ENCODE data around the gene ZFYVE27. TPM values are rescaled to one million over a fixed set of nuclear protein-coding genes. Genes with fewer than 3 reads are reported as not detected.
A peak's percentile ranks its signal among the peaks of the same experiment; 100 is the strongest.

Gene ZFYVE27
- total and polyA plus RNA-seq, 5 experiments from 2014 or later, result 29.1 to 64.4 (median 37.9) TPM

DNA sequence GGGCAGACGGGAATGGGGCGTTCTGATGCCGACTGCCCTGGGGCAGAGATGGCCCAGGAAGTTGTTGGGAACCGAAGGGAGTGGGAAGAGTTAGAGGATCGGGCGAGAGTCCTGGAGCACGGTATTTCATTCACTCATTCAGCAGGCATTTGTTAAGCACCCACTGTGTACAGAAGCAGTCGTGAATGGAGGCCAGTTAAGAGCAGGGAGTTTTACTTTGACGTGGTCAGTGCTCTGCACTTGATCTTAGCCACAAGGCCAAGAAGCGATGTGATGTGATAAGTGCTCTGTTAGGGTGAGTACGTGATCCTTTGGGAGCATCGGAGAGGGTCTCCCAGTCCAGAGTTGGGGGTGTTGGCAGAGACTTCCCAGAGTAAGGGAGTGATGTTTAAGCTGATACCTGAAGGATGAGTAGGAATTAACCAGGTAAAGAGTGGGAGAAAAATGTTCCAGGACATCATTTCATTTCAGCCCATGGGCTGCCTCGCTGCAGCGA, 890 bp downstream of the ZFYVE27 start:
- Mint-ChIP-seq H3K4me1 (peaks cover 33 to 60% (median 56%) of the 10 kb centered on the region in 4 donors), H3K27me3 (no peaks in the 10 kb centered on the region), H3K27ac (peak overlapping the region; percentile 92 to 99 (median 98)), H3K4me3 (peak overlapping the region; percentile 93 to 99 (median 96)), H3K9me3 (no peaks in the 10 kb centered on the region), H3K36me3 (peaks cover 0 to 36% (median 6%) of the 10 kb centered on the region in 3 donors)
- DNase-seq, result no peak
- POLR2A ChIA-PET, result interaction anchor here (0.5 kb wide), 1 partner anchor 113 kb away, joined by 3 read pairs; no protein-coding TSS in a partner anchor
- peak in 1 of 2 donors; percentile 2 for ATAC-seq

DNA sequence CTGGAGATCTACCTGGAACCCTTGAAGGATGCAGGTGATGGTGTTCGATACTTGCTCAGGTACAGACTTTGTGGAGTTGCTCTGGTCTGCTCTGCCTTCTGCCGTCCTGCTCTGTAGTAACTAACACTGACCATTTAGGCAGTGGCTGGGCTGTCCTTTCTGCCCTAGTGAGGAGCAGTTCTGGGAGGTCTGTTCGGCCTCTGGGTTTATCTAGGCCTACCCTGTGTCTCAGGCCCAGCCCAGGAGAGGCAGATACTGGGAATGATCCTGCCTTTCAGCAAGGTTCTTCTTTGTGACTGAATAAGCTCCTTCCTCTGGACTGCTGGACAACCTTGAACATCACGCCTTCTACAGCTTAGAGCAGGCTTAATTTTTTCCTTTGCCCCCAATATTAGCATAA, 1.7 kb downstream of the ZFYVE27 start:
- H3K27me3 Mint-ChIP-seq, result no peaks in the 10 kb centered on the region
- ATAC-seq (no peak), DNase-seq (no peak)
- H3K27ac Mint-ChIP-seq, result peak overlapping the region in 8 of 10 donors; percentile 78 to 99 (median 98)
- H3K4me1 Mint-ChIP-seq, result peaks cover 38 to 68% (median 63%) of the 10 kb centered on the region in 4 donors
- POLR2A ChIA-PET, result interaction anchor here (0.7 kb wide), 1 partner anchor 111 kb away, joined by 3 read pairs; the partner anchor contains the start of gene GOLGA7B
- peak overlapping the region; percentile 93 to 99 (median 96) for H3K4me3 Mint-ChIP-seq
- H3K9me3 Mint-ChIP-seq, result no peaks in the 10 kb centered on the region
- H3K36me3 Mint-ChIP-seq, result peaks cover 0 to 44% (median 6%) of the 10 kb centered on the region in 3 donors

DNA sequence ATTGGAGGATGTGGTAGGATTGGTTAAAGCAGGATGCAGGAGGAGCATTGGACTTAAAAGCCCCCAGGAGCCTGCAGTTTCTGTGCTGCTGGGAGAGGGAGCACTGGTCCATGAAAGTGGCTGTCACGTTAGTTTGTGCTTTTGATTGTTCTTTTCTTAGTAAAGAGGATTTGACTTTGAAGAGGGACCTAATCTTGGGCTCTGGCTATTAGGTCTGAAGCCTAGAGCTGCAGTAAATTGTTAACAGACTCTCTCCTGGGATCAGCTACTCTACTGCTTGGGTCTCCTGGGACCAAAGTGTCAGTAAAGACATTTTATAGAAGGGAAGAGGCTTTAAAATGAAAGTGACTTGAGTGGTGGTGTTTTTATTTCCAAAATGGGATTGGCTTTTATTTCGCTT, 3.7 kb downstream of the ZFYVE27 start:
- peaks cover 4 to 64% (median 8%) of the 10 kb centered on the region in 3 donors for H3K36me3 Mint-ChIP-seq
- ATAC-seq (no peak), DNase-seq (no peak)
- POLR2A ChIA-PET, result no interaction called here
- H3K4me1 Mint-ChIP-seq, result peaks cover 49 to 83% (median 74%) of the 10 kb centered on the region in 4 donors
- peak overlapping the region in 5 of 10 donors; percentile 19 to 58 (median 36) for H3K4me3 Mint-ChIP-seq
- H3K9me3 Mint-ChIP-seq, result no peaks in the 10 kb centered on the region
- H3K27me3 Mint-ChIP-seq, result no peaks in the 10 kb centered on the region
- peak overlapping the region in 4 of 10 donors; percentile 27 to 46 (median 40) for H3K27ac Mint-ChIP-seq

DNA sequence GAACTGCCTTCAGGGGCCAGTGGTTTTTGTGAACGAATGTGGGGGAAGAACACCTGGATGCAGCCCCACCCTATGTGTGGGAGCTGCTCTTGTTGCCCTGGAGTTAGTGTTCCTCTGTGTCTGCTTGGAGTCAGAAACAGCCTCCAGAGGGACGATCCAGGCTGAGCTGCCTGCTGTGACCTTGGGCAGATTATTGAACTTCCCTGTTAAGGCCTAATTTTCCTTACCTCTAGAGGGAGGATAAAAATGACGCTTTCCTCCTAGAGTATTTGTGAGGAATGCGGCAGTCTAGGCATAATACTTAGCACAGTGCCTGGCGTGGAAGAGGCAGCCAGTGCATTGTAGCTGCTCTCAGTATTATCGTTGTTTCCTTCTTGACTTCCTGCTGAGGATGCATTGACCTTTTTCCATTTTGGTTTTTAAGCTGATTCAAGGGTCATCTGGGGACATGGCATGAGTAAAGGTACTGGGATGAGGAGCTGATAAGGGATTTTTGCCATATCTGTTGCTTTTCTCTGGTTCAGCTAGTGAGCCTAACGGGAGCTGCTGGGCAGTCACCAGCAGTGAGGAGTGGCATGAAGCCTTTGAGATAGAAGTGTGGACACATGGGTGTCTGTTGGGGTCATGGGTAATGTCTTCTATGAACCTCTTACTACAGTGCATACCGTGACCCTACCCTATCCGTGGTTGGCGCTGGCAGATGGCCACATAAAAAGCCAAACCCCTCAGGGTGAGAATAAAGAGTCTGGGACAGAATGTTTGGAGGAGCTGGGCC, 6.4 kb downstream of the ZFYVE27 start:
- no peaks in the 10 kb centered on the region for H3K9me3 Mint-ChIP-seq
- H3K36me3 Mint-ChIP-seq, result peaks cover 5 to 87% (median 11%) of the 10 kb centered on the region in 3 donors
- no peak overlapping the region for H3K4me3 Mint-ChIP-seq
- no peak for DNase-seq
- H3K27ac Mint-ChIP-seq, result peak overlapping the region in 4 of 10 donors; percentile 13 to 66 (median 54)
- no peak for ATAC-seq
- H3K27me3 Mint-ChIP-seq, result no peaks in the 10 kb centered on the region
- H3K4me1 Mint-ChIP-seq, result peaks cover 34 to 73% (median 56%) of the 10 kb centered on the region in 4 donors
- POLR2A ChIA-PET, result no interaction called here

DNA sequence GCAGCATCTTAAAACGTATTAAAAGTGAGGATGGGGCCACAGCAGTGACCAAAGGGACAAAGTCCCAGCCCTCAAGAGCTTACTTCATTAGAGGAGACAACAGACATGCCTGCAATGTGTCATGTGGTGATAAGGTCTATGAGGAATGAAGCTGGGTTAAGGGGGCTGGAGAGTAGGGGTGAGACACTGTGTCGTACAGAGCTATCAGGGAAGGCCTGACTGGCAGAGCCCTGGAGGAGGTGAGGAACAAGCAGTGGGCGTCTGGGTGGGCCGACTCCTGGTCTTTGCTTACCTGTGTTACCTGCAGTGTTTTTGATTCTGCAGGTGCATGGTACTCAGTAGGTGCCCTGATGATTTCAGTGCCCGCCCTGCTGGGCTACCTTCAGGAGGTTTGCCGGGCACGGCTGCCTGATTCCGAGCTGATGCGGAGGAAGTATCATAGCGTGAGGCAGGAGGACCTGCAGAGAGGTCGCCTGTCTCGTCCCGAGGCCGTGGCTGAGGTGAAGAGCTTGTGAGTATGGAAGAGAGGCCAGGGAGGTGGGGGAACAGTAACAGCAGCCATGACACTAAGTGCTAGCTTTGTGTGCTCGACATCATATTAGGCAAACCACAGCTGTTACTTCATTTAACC, 7.6 kb downstream of the ZFYVE27 start:
- no peak for DNase-seq
- Mint-ChIP-seq H3K27ac (peak overlapping the region in 1 of 10 donors; percentile 82), H3K27me3 (no peaks in the 10 kb centered on the region), H3K9me3 (no peaks in the 10 kb centered on the region), H3K36me3 (peaks cover 8 to 92% (median 10%) of the 10 kb centered on the region in 3 donors), H3K4me1 (peaks cover 33 to 65% (median 49%) of the 10 kb centered on the region in 4 donors), H3K4me3 (no peak overlapping the region)
- ATAC-seq, result no peak
- POLR2A ChIA-PET, result interaction anchor here (1.0 kb wide), 1 partner anchor 8 kb away, joined by 3 read pairs; the partner anchor contains the start of gene ZFYVE27

DNA sequence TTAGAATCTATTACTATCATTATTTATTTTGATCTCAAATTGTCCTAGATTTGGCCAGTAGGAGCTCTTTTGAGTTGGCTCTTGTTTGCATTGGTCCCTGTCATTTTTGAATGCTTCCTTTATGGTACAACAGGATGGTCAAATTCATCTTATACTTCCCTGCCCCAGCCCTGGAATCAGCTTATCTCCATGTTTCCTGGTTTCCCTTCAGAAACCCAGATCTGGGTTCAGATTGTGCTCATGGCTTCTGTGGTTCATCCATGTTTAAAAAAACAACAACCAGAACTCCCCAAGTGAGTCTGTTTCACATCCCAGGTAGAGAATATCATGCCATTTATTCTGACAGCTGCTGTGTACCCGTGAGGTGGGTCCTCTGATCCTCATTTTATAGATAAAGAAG, 10.6 kb downstream of the ZFYVE27 start:
- POLR2A ChIA-PET, result interaction anchor here (0.6 kb wide), 1 partner anchor 13 kb away, joined by 3 read pairs; no protein-coding TSS in a partner anchor
- DNase-seq (no peak), ATAC-seq (no peak)
- Mint-ChIP-seq H3K36me3 (peaks cover 8 to 95% (median 13%) of the 10 kb centered on the region in 3 donors), H3K27ac (peak overlapping the region in 1 of 10 donors; percentile 22), H3K4me1 (peaks cover 13 to 39% (median 26%) of the 10 kb centered on the region in 4 donors), H3K4me3 (no peak overlapping the region), H3K9me3 (no peaks in the 10 kb centered on the region), H3K27me3 (no peaks in the 10 kb centered on the region)

DNA sequence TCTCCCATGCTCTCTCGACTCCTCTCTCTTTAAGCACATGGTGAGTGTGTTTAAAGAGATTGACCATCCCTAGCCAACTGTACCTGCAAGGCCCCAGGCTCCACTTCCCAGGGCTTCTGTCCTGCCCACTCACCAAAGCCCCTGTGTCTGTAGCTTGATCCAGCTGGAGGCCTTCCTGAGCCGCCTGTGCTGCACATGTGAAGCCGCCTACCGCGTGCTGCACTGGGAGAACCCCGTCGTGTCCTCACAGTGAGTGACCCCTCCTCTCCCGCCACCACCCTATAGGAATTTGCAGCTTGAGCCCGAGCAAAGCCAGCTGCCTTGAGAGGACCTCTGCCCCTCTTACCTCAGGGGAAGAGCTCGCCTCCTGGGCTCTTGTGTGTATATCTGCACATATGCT, 11.2 kb downstream of the ZFYVE27 start:
- no peak for DNase-seq
- POLR2A ChIA-PET, result interaction anchor here (0.6 to 1.1 kb wide), 2 partner anchors 14 to 17 kb away, joined by 3 read pairs; no protein-coding TSS in a partner anchor
- Mint-ChIP-seq H3K9me3 (no peaks in the 10 kb centered on the region), H3K27ac (no peak overlapping the region), H3K36me3 (peaks cover 8 to 97% (median 13%) of the 10 kb centered on the region in 3 donors), H3K27me3 (no peaks in the 10 kb centered on the region), H3K4me3 (no peak overlapping the region), H3K4me1 (peaks cover 11 to 33% (median 23%) of the 10 kb centered on the region in 4 donors)
- no peak for ATAC-seq

DNA sequence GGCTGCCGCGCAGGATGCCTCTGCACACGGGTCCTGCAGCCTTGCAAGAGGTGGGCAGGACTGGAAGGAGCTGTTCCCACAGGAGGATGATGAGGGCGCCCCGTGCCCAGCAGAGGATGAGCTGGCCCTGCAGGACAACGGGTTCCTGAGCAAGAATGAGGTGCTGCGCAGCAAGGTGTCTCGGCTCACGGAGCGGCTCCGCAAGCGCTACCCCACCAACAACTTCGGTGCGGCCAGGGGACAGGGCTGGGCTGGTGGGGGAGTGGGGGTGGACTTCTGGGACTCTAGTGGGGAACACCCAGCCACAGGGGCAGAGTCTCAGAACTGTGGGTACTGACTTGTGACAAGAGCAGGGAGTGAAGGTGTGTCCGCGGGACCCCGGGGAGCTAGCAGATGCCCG, 16.0 kb downstream of the ZFYVE27 start:
- Mint-ChIP-seq H3K36me3 (peaks cover 4 to 97% (median 22%) of the 10 kb centered on the region in 3 donors), H3K9me3 (no peaks in the 10 kb centered on the region), H3K4me1 (peaks cover 0 to 2% (median under 1%) of the 10 kb centered on the region in 4 donors), H3K4me3 (no peak overlapping the region), H3K27ac (no peak overlapping the region), H3K27me3 (no peaks in the 10 kb centered on the region)
- DNase-seq (no peak), ATAC-seq (no peak)
- POLR2A ChIA-PET, result interaction anchor here (1.1 kb wide), 1 partner anchor 28 kb away, joined by 3 read pairs; no protein-coding TSS in a partner anchor

DNA sequence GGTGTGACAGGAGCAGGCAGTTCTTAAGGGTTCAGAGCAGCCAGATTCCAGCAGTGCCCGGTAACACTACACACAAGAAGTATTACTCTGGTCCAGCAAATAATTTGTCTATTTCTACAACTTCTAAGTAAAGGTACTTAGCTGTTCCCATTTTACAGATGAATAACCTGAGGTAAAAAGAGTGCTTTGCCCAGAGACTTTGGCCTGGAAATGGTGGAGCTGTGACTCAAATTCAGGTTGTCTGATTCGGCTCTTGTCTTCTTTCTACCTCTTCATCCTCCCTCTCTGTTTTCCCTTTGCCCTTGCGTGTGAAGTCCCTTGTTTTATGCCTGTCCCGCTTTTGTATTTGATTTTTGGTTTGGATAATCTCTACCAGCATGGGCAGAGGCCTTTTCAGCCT, 17.8 kb downstream of the ZFYVE27 start:
- H3K9me3 Mint-ChIP-seq, result no peaks in the 10 kb centered on the region
- no peaks in the 10 kb centered on the region for H3K27me3 Mint-ChIP-seq
- ATAC-seq (no peak), DNase-seq (no peak)
- H3K27ac Mint-ChIP-seq, result peak overlapping the region in 1 of 10 donors; percentile 60
- POLR2A ChIA-PET, result no interaction called here
- peaks cover 0 to 10% (median 3%) of the 10 kb centered on the region in 4 donors for H3K4me1 Mint-ChIP-seq
- peaks cover 0 to 93% (median 22%) of the 10 kb centered on the region in 3 donors for H3K36me3 Mint-ChIP-seq
- no peak overlapping the region for H3K4me3 Mint-ChIP-seq

DNA sequence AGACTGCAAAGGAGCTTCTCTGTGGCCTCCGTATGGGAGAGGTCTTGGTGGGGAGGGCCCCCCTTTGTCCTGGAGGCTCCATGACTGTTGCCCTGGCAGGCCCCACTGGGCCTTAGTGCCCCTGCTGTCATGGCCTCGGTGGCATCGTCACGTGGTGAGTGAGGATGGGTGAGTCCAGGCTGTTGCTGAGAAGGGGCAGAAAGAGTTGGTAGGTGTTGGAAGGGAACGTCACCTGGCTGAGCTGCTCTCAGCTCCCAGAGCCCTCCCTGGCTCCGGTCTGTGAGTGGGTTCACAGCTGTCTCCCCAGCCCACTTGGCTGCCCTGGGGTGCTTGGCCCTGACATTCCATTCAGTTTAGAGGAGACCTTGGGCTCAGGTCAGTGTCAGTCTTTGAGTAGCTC, 18.8 kb downstream of the ZFYVE27 start:
- POLR2A ChIA-PET, result no interaction called here
- no peak for ATAC-seq
- H3K4me1 Mint-ChIP-seq, result peaks cover 0 to 10% (median 3%) of the 10 kb centered on the region in 4 donors

DNA sequence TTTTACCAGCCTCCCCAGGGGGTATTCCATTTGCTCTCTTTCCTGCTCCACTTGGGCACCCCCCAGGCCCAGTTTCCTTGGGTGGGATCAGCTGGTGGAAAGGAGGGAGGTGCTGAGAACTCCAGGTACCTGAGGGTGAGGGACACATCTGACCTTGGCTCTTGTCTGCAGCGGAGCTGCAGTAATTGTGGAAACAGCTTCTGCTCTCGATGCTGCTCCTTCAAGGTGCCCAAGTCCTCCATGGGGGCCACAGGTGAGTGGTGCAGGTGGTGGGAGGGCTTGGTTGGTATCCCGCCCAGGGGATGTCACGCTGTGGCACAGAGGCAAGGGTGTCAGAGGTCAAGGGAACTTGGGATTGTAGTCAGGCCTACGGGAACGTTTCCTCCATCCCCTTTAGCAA, 20.5 kb downstream of the ZFYVE27 start:
- POLR2A ChIA-PET, result no interaction called here
- peaks cover 0 to 12% (median 3%) of the 10 kb centered on the region in 4 donors for H3K4me1 Mint-ChIP-seq
- no peaks in the 10 kb centered on the region for H3K9me3 Mint-ChIP-seq
- H3K27ac Mint-ChIP-seq, result peak overlapping the region in 1 of 10 donors; percentile 75
- no peaks in the 10 kb centered on the region for H3K27me3 Mint-ChIP-seq
- no peak for ATAC-seq
- DNase-seq, result no peak
- H3K36me3 Mint-ChIP-seq, result peaks cover 0 to 79% (median 22%) of the 10 kb centered on the region in 3 donors
- H3K4me3 Mint-ChIP-seq, result no peak overlapping the region

More for the DNA sequence above, 18.8 kb downstream of the ZFYVE27 start:
- Mint-ChIP-seq H3K4me3 (no peak overlapping the region), H3K27me3 (no peaks in the 10 kb centered on the region), H3K27ac (no peak overlapping the region), H3K9me3 (no peaks in the 10 kb centered on the region), H3K36me3 (peaks cover 0 to 86% (median 22%) of the 10 kb centered on the region in 3 donors)
- no peak for DNase-seq

DNA sequence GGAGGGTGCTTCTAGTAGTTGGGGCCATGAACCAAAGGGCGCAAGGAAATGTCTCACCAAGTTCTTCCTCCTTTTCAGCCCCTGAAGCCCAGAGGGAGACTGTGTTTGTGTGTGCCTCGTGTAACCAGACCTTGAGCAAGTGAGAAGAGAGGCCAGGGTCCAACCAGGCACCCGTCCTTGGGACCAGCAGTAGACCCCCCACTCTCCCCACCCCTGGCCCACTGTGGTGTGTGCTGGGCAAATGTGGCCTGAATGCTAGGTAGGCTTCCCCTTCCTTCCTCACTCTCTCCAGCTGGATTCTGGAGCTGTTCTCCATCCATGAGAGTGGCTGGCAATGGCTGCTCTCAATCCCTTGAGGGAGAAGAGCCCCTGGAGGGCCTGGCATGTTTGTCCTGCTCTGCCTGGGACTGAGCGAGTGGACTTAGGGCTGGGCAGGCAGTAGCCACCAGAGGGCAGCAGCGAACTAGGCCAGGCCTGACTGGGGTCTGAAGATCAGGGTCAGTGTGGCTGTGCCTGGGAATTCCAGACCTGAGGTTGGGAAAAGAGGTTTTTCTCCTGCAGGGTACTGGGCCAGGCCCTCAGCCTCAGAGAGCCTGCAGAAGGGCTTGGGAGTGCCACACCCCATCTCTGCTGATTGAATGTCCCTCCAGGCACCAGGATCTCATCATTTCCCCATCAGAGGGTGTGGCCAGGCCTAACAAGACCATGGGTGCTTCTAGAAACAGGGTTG, 22.4 kb downstream of the ZFYVE27 start:
- H3K9me3 Mint-ChIP-seq, result no peaks in the 10 kb centered on the region
- H3K4me3 Mint-ChIP-seq, result no peak overlapping the region
- DNase-seq (peak; percentile 10 to 75 (median 51)), ATAC-seq (peak; percentile 65 to 86)
- POLR2A ChIA-PET, result interaction anchor here (1.4 to 3.5 kb wide), 2 partner anchors 29 to 110 kb away, joined by 3 to 13 read pairs; no protein-coding TSS in a partner anchor
- H3K27me3 Mint-ChIP-seq, result no peaks in the 10 kb centered on the region
- H3K36me3 Mint-ChIP-seq, result peaks cover 0 to 60% (median 15%) of the 10 kb centered on the region in 3 donors
- H3K27ac Mint-ChIP-seq, result peak overlapping the region in 4 of 10 donors; percentile 13 to 78 (median 56)
- H3K4me1 Mint-ChIP-seq, result peaks cover 1 to 15% (median 7%) of the 10 kb centered on the region in 4 donors

All from naive thymus-derived CD8-positive, alpha-beta T cell (primary cell).